Measurements from ENCODE around the gene SPA17. TPM values are rescaled to one million over a fixed set of nuclear protein-coding genes. Genes with fewer than 3 reads are reported as not detected.

Gene SPA17
- total RNA-seq, 1 experiment from 2014 or later: 30.5 TPM

GRCh38 chr11:124662106-124662505 lies 11.6 kb upstream of the SPA17 start:
- no peak for DNase-seq (ENCODE audit: low read depth)

DNA sequence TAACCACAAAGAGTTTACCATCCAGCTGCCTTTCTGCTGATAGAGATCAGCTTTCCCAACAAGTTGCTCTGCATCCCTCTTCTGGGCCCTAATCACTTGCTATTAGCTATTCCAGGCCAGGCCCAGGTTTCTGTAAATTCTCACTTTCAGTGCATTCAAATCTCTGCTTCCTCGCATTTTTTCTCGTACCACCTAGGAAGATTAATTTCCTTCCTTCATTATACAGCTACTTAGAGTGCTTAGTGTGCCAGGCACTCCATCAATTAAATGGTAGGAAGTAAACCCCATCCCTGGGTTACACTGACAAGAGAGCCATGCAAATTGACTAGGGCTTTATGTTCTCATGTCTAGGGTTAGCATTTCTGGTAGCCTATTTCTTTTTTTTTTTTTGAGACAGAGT lies 9.8 kb upstream of the SPA17 start:
- DNase-seq (ENCODE audit: low read depth): no peak

GRCh38 chr11:124667601-124668000 lies 6.1 kb upstream of the SPA17 start:
- no peak for DNase-seq (ENCODE audit: low read depth)

DNA sequence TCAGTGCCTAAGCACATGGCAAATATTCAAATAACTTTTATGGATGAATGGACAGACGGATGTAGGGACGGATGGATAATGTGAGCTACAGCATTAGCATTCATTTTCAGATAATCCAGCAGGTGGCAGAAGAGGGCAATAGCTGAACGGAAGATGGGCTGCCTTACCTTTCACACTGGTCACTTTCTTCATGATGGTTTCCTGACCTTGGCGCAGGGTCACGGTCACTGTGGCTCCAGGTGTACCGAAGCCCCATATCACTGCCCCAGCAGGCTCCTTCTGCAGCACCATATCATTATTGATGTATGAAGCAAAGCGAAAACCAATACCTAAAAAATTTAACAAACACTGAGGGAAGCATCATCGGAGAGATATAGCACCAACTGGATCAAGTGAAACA lies 4.5 kb upstream of the SPA17 start:
- DNase-seq (ENCODE audit: low read depth): peak; percentile 51

- peak; percentile 5 for DNase-seq (ENCODE audit: low read depth)
Observed at GRCh38 chr11:124670732-124671131, 3.0 kb upstream of the SPA17 start.

GRCh38 chr11:124672536-124673215 lies 1.0 kb upstream of the SPA17 start:
- no peak for DNase-seq (ENCODE audit: low read depth)

DNA sequence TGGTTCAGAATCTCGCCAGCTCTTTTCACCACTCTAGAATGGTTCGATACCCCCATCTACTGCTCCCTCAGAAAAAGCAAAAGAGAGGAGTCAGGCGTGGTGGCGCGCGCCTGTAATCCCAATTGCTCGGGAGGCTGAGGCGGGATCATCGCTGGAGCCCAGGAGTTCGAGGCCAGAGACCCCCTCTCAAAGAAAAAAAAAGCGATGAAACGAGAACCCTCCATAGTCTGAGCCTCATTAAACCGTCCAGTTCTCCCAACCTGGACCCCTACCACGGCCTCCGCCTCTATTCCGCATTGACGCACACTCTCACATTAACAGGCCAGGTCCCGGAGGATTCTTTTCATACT lies 439 bp downstream of the SPA17 start:
- no peak for DNase-seq (ENCODE audit: low read depth)

DNA sequence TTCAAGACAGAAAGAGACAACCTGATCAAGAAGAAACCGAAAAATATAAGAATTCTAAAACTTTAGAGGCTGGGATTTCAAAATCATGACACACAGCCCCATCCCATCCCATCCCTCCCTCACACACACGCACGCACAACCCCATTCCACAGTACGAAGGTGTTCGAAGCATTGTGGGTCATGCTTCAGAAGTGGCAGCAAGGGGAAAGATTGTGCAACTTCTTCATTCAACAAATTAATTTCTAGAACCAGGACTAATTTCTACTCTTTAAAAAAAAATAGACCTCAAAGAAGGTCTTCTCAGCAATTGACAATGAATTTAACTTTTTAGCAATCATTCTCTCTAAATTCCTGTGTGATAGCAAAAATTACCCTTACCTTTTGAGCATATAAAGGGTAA lies 867 bp downstream of the SPA17 start:
- DNase-seq (ENCODE audit: low read depth): no peak

- DNase-seq (ENCODE audit: low read depth): no peak
Observed at GRCh38 chr11:124676386-124676785, 2.7 kb downstream of the SPA17 start.

DNA sequence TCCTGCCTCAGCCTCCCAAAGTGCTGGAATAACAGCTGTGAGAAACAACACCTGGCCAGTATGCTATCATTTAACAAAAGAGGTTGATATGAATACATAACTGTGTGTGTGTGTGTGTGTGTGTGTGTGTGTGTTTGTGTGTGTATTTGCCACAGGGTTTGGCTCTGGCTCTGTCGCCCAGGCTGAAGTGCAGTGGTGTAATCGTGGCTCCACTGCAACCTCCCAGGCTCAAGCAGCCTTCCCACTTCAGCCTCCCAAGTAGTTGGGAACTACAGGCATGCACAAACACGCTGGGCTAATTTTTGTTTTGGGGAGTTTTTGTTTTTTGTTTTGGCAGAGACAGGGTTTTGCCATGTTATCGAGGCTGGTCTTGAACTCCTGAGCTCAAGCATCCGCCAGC lies 4.7 kb downstream of the SPA17 start:
- DNase-seq (ENCODE audit: low read depth): no peak

DNA sequence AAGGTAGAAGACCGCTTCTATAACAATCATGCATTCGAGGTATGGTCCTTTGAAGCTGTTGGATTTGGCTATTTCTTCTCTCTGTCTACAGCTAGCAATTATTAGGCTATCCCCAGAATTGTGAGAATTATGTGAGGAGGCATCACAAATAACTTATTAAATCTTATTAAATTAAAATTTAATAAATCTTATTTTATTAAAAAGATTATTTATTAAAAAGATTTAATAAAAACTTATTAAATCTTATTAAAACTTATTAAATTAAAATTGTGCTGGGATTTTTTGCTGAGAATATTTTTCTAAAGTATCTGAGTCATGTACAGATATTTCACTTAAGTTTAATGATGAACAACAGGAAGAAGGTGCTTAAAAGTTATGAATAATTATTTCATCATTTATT lies 7.7 kb downstream of the SPA17 start:
- no peak for DNase-seq (ENCODE audit: low read depth)

- no peak for DNase-seq (ENCODE audit: low read depth)
Observed at GRCh38 chr11:124682443-124682842, 8.7 kb downstream of the SPA17 start.

GRCh38 chr11:124693142-124693541 lies 19.4 kb downstream of the SPA17 start:
- no peak for DNase-seq (ENCODE audit: low read depth)

DNA sequence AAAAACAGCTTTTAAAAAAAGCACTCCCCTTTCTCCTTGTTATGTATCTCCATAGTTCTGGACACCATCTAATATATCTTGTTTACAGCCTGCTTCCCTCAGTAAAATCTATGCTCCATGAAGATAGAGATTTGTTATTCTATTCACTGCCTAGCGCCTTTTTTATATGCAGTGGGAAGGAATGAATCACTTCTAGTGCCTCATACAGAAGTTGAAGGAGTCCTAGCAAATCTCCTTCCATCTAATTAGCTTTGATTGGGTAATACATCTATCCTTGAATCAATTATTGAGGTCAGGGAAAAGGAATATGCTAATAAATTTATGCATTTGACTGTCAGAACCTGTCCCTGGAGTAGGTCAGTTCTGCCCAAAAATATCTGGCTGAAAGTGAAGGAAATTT lies 25.8 kb downstream of the SPA17 start:
- no peak for DNase-seq (ENCODE audit: low read depth)

DNA sequence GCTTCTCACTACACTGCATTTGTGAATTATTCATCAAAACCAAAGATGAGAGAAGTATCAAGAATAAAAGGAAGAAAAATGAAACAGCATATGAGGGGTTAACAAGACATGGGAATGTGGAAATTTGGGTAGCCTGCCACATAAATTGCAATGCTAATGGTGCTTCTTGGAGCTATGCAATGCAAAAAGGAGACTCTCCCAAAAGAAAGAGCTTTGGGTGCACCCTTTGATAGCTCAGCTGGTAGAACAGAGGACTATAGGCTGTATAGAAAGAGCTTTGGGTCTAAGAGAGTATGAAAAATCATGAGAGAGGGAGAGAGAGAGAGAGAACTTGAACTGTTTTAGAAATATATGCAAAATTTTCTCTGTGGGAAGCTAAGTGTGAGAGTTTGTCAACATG lies 26.3 kb downstream of the SPA17 start:
- DNase-seq (ENCODE audit: low read depth): no peak

GRCh38 chr11:124707829-124708228 lies 34.1 kb downstream of the SPA17 start:
- DNase-seq (ENCODE audit: low read depth): no peak

GRCh38 chr11:124712392-124712791 lies 38.7 kb downstream of the SPA17 start:
- no peak for DNase-seq (ENCODE audit: low read depth)

DNA sequence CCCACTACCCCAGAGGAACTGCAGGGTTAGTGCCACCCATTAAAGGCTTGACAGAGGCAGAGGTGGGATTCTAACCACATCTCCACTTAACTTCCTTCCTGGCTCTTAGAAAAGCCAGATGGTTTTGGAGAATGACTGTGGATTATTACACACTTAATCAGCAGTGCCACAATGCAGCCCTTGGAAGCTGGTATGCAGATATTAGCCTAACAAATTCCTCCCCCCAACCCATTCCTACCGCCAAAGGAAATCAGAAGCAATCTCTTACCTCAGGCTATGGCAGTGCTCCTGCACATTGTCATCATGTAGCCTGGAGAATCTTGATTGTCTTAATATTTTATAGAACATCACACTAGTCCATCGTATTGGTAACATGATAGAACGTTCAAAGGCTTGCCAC lies 42.9 kb downstream of the SPA17 start:
- peak; percentile 14 for DNase-seq (ENCODE audit: low read depth)

DNA sequence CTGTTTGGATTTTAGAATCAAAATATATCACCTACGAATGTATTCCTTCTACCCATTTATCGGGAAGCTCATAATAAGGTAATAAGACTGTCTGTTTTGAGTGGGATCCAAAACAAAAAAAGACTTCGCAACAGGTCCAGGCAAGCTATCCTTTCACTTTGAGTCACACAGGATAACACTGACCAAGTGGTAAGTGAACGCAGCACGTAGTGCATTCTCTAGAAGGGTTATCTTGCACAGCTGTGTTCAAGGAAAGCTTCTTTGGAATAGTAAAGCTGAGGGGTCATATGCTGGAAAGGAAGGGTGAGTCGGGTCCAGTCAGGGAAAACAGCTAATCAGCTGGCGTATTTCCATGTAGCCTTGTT lies 43.7 kb downstream of the SPA17 start:
- no peak for DNase-seq (ENCODE audit: low read depth)

- DNase-seq (ENCODE audit: low read depth): peak; percentile 60
Observed at GRCh38 chr11:124717786-124718651, 44.3 kb downstream of the SPA17 start.

DNA sequence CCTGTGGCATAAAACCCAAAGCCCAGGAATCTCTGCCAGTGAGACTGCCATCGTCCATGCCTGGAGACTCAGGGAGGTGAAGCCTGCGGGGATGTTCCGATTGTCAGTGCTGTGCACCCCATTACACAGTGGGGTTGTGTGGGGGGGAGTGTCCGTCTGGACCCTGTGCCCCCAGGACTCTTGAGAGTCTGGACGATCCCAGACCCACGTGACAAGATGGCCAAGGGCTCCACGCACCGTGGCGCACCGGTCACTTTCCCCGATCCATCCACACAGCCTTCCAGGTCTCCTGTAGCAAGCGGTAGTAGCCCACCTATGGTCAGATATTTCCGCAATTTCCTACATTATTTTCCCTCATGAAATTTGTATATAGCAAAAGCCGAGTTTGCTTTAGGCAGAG lies 45.1 kb downstream of the SPA17 start:
- DNase-seq (ENCODE audit: low read depth): no peak

- DNase-seq (ENCODE audit: low read depth): no peak
Observed at GRCh38 chr11:124719534-124719933, 45.8 kb downstream of the SPA17 start.

- DNase-seq (ENCODE audit: low read depth): no peak
Observed at GRCh38 chr11:124722176-124722575, 48.5 kb downstream of the SPA17 start.
